Adrenal gland (tissue), 12 donors: ENCODE results near the gene SORBS2. TPM values are rescaled to one million over a fixed set of nuclear protein-coding genes. Genes with fewer than 3 reads are reported as not detected.

Experiments used
- DNase-seq, 7 donors: peaks; one replicate each; pipeline ENCODE4 v3.0.0-alpha.2; 2019 to 2020
- H3K27ac ChIP-seq, 5 donors: fragments of 200-600 bp; sonication (generic) in 4 of 5; 1 replicate in 3 of 5; 2 replicates in 2 of 5; pipeline versions ENCODE4 v1.5.1 to v1.8.0; 2016 to 2020; ENCODE audit warnings: mild to moderate bottlenecking in 1 of 5
- H3K27me3 ChIP-seq: fragments of 200-600 bp; 2 replicates; pipeline ENCODE4 v1.8.0; 2021
- H3K36me3 ChIP-seq, 2 donors: fragments of 200-600 bp; replicated peaks in 1 of 2; 1 replicate in 1 of 2; 2 replicates in 1 of 2; pipeline versions ENCODE4 v1.5.1 to v1.8.0; 2018 to 2022
- H3K4me1 ChIP-seq, 2 donors: fragments of 200-600 bp; replicated peaks in 1 of 2; 1 replicate in 1 of 2; 2 replicates in 1 of 2; pipeline versions ENCODE4 v1.5.1 to v1.8.0; 2018 to 2021
- H3K4me3 ChIP-seq, 4 donors: fragments of 200-600 bp; sonication (generic) in 3 of 4; one replicate each; pipeline ENCODE4 v1.5.1; 2016 to 2018
- H3K9me3 ChIP-seq, 3 donors: fragments of 200-600 bp; sonication (generic) in 1 of 3; replicated peaks in 1 of 3; 1 replicate in 2 of 3; 2 replicates in 1 of 3; pipeline versions ENCODE4 v1.5.1 to v1.8.0; 2016 to 2021
- CTCF ChIP-seq, 6 experiments: fragments of 450-650 bp in 4 of 6; fragments of 200-600 bp in 2 of 6; sonication (generic) in 1 of 6; IDR thresholded peaks; 1 replicate in 5 of 6; 2 replicates in 1 of 6; pipeline versions ENCODE4 v1.5.1 to v1.8.0; 2016 to 2021; ENCODE audit warnings: antibody characterized with exemption in 6 of 6, mild to moderate bottlenecking in 2 of 6, moderate library complexity in 1 of 6
- POLR2A ChIP-seq, 2 donors: fragments of 450-650 bp; IDR thresholded peaks; one replicate each; pipeline ENCODE4 v1.6.1; 2017; ENCODE audit warnings: antibody characterized with exemption in 2 of 2, mild to moderate bottlenecking in 2 of 2, moderate library complexity in 1 of 2
- WGBS, 4 donors: extraction: QIAGEN DNeasy Blood & Tissue Kit in 2 of 4; methylation state at CpG; one replicate each; pipeline versions ENCODE4 v1.1.5 to v1.1.7; 2013 to 2017; 5-methylcytosine and 5-hydroxymethylcytosine counted together
- intact Hi-C, 2 donors: fragments of 100-400 bp; cut with DNase I; formaldehyde crosslinking; loops; one replicate each; pipeline versions ENCODE4 v1.14.1 to v1.15.0; 2022 to 2023
- polyA plus RNA-seq, 3 donors: library from polyadenylated mRNA; stranded (reverse); fragments of 200-250 nt in 2 of 3; fragments of 350-450 nt in 1 of 3; fragmentation: Illumina TruSeq in 1 of 3; extraction: RNeasy Lipid Tissue Mini Kit (QIAGEN cat#74804) in 1 of 3; gene quantifications; one replicate each; pipeline ENCODE4 v1.2.3, GENCODE V29; 2013 to 2014
- total RNA-seq, 9 donors: library from RNA; depleted of rRNA in 4 of 9; stranded (reverse); fragments of >200 nt in 4 of 9; fragments of 120-200 nt in 1 of 9; fragmentation: NEBNext Ultra II Directional in 1 of 9; extraction: Animal tissue kit (Norgen Biotek cat#: 25700) in 1 of 9; gene quantifications; one replicate each; pipeline versions ENCODE4 v1.1.0 to v1.2.4, GENCODE V29; 2013 to 2023
- donor health status: healthy with polysubstance abuse.
- donor health status: Bipolar disorder and iron deficiency.
- donor health status: DM: yes; HTN: yes; CAD: no.
- donor health status: DM: no; HTN: no; CAD: no.
- donor health status: DM: no; HTN: no; CAD: no.
- donor health status: DM: yes; HTN: yes; CAD: no.

Gene SORBS2
- total and polyA plus RNA-seq, 12 donors = 126 to 875 (median 582) TPM

GRCh38 chr4:185797018-185797417, 15.0 kb downstream of the SORBS2 start:
- Histone ChIP-seq H3K4me1 (no peaks in the 10 kb centered on the region), H3K9me3 (no peaks in the 10 kb centered on the region), H3K27ac (no peak overlapping the region), H3K4me3 (no peak overlapping the region), H3K36me3 (no peaks in the 10 kb centered on the region), H3K27me3 (no peaks in the 10 kb centered on the region)
- no peak for DNase-seq
- TF ChIP-seq CTCF (IDR thresholded peaks at IDR 0.05) = no peak
- WGBS, 4 donors = 80 to 85% (median 83%) methylated on average over 14 of the region's 14 CpGs
- intact Hi-C loops = no loop called here

GRCh38 chr4:185796176-185796575, 15.8 kb downstream of the SORBS2 start:
- H3K4me3 ChIP-seq = no peak overlapping the region
- intact Hi-C loops = no loop called here
- WGBS, 4 donors = 83 to 88% (median 84%) methylated on average over 7 to 11 of the region's 11 CpGs
- no peak for DNase-seq
- H3K9me3 ChIP-seq = no peaks in the 10 kb centered on the region
- H3K36me3 ChIP-seq = no peaks in the 10 kb centered on the region
- H3K4me1 ChIP-seq = no peaks in the 10 kb centered on the region
- no peak overlapping the region for H3K27ac ChIP-seq
- no peaks in the 10 kb centered on the region for H3K27me3 ChIP-seq
- TF ChIP-seq POLR2A (IDR thresholded peaks at IDR 0.05) = no peak
- no peak for TF ChIP-seq CTCF (IDR thresholded peaks at IDR 0.05)

- H3K4me3 ChIP-seq = no peak overlapping the region
- no peak for DNase-seq
- H3K27me3 ChIP-seq = no peaks in the 10 kb centered on the region
- intact Hi-C loops = no loop called here
- H3K4me1 ChIP-seq = no peaks in the 10 kb centered on the region
- H3K9me3 ChIP-seq = no peaks in the 10 kb centered on the region
- 60 to 100% (median 81%) methylated on average over 1 of the region's 1 CpG for WGBS, 4 donors
- TF ChIP-seq CTCF (IDR thresholded peaks at IDR 0.05) = no peak
- no peak for TF ChIP-seq POLR2A (IDR thresholded peaks at IDR 0.05)
- no peaks in the 10 kb centered on the region for H3K36me3 ChIP-seq
- H3K27ac ChIP-seq = no peak overlapping the region
Observed at GRCh38 chr4:185794637-185795036, 17.4 kb downstream of the SORBS2 start.

- no peak overlapping the region for H3K27ac ChIP-seq
- no peak for DNase-seq
- H3K4me3 ChIP-seq = no peak overlapping the region
- no peaks in the 10 kb centered on the region for H3K9me3 ChIP-seq
- no peaks in the 10 kb centered on the region for H3K4me1 ChIP-seq
- H3K27me3 ChIP-seq = no peaks in the 10 kb centered on the region
- intact Hi-C loops = no loop called here
- 80 to 90% (median 83%) methylated on average over 4 of the region's 4 CpGs for WGBS, 4 donors
- TF ChIP-seq CTCF (IDR thresholded peaks at IDR 0.05) (no peak), POLR2A (IDR thresholded peaks at IDR 0.05) (no peak)
- no peaks in the 10 kb centered on the region for H3K36me3 ChIP-seq
Observed at GRCh38 chr4:185793716-185794115, 18.3 kb downstream of the SORBS2 start.
